ENCODE data around the gene MACROD2. TPM values are rescaled to one million over a fixed set of nuclear protein-coding genes. Genes with fewer than 3 reads are reported as not detected.

The MACROD2 gene
- total RNA-seq, 2 donors from 2014 or later: 0.95 to 4.2 TPM

DNA sequence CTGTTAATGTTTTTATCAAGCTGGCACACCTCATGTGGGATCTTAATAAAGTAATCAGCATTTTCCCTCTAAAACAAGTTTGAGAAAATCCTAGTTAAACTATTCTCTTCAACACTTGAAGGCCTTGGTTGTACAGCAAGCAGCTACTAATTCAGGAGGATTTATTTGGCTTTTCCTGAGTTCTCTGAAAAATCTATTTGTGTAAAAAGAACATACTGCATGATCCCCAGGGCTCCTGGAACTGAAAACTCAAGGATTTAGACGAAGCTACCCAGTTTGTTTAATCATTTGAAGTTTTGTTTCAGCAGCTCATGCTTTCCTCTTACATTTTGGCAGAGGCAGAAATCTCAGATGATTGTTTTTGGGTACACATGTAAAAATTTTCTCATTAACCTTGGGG lies 651.7 kb downstream of the MACROD2 start:
- TF ChIP-seq, protein P1, sequence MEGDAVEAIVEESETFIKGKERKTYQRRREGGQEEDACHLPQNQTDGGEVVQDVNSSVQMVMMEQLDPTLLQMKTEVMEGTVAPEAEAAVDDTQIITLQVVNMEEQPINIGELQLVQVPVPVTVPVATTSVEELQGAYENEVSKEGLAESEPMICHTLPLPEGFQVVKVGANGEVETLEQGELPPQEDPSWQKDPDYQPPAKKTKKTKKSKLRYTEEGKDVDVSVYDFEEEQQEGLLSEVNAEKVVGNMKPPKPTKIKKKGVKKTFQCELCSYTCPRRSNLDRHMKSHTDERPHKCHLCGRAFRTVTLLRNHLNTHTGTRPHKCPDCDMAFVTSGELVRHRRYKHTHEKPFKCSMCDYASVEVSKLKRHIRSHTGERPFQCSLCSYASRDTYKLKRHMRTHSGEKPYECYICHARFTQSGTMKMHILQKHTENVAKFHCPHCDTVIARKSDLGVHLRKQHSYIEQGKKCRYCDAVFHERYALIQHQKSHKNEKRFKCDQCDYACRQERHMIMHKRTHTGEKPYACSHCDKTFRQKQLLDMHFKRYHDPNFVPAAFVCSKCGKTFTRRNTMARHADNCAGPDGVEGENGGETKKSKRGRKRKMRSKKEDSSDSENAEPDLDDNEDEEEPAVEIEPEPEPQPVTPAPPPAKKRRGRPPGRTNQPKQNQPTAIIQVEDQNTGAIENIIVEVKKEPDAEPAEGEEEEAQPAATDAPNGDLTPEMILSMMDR (IDR thresholded peaks at IDR 0.05): no peak
- no peak overlapping the region for H3K27ac ChIP-seq
- H3K9me3 ChIP-seq: no peaks in the 10 kb centered on the region
- no peak for DNase-seq (ENCODE audit: low spot score)
- H3K4me1 ChIP-seq (ENCODE audit: control insufficient read depth in 1 of 2, low read depth in 2 of 2): no peaks in the 10 kb centered on the region
- no peak for ATAC-seq (ENCODE audit: insufficient number of reproducible peaks, low FRiP score, low read depth)
- H3K27me3 ChIP-seq (replicated peaks; ENCODE audit: insufficient read depth): no peaks in the 10 kb centered on the region
- H3K36me3 ChIP-seq: no peaks in the 10 kb centered on the region
- no peak overlapping the region for H3K4me3 ChIP-seq

DNA sequence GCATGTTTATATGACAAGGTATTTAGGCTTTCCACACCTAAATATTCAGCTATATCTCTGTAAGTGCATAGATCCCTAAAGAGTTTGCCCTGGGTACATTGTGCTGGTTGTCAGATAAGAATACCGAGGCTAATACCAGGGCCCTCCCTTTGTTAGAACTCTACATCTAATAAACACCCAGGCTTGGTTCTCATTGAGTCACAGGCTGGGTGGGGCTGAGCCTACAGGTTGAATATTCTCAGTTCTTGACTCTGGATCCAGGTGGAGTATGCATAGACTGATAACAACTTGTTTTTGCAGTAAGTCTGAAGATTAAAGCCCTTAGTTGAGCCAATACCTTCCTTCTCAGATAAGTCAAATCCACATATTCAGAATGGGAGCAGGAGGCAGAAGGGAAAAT lies 654.3 kb downstream of the MACROD2 start:
- DNase-seq (ENCODE audit: low spot score): no peak
- no peaks in the 10 kb centered on the region for H3K9me3 ChIP-seq
- H3K27me3 ChIP-seq (replicated peaks; ENCODE audit: insufficient read depth): no peaks in the 10 kb centered on the region
- TF ChIP-seq, protein P1 (IDR thresholded peaks at IDR 0.05): no peak
- no peaks in the 10 kb centered on the region for H3K36me3 ChIP-seq
- ATAC-seq (ENCODE audit: insufficient number of reproducible peaks, low FRiP score, low read depth): no peak
- H3K4me3 ChIP-seq: no peak overlapping the region
- no peak overlapping the region for H3K27ac ChIP-seq
- H3K4me1 ChIP-seq (ENCODE audit: control insufficient read depth in 1 of 2, low read depth in 2 of 2): no peaks in the 10 kb centered on the region

DNA sequence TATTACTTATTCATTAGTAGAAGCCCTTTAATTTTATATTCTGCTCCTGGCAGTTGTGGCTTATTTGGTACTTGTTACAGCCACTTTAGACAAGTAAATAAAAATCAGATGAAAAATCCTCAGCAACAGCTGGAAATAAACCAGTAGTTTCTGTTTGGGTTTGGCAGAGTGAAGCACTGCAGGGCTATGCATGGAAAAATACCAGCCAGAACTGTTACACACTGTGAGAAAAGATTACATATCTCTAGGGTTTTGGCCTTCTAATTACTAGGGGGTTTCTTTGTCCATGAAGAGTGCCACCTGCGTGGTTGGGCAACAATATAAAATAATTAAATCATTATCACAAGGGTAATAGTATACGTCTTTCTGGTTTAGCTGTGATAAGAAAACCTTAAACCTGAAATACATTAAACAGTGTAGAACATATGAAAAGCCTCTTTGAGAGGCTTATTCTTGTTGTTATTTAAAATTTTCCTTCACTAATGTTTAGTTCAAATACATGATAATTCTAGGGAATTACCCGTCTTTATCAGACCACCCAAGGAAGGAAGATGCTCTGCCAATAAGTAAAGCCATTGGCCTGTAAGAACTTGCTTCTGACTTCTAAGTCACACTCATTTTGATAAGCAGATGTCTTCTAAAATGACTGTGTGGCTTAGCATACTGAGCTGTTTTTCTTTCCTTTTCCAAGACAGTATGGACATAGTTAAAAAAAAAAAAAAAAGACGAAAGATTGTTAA lies 662.1 kb downstream of the MACROD2 start:
- H3K27ac ChIP-seq: no peak overlapping the region
- no peaks in the 10 kb centered on the region for H3K27me3 ChIP-seq (replicated peaks; ENCODE audit: insufficient read depth)
- DNase-seq (ENCODE audit: low spot score) (no peak), ATAC-seq (ENCODE audit: insufficient number of reproducible peaks, low FRiP score, low read depth) (no peak)
- no peaks in the 10 kb centered on the region for H3K36me3 ChIP-seq
- H3K4me3 ChIP-seq: no peak overlapping the region
- no peaks in the 10 kb centered on the region for H3K9me3 ChIP-seq
- H3K4me1 ChIP-seq (ENCODE audit: control insufficient read depth in 1 of 2, low read depth in 2 of 2): no peaks in the 10 kb centered on the region
- TF ChIP-seq, protein P1 (IDR thresholded peaks at IDR 0.05): no peak

DNA sequence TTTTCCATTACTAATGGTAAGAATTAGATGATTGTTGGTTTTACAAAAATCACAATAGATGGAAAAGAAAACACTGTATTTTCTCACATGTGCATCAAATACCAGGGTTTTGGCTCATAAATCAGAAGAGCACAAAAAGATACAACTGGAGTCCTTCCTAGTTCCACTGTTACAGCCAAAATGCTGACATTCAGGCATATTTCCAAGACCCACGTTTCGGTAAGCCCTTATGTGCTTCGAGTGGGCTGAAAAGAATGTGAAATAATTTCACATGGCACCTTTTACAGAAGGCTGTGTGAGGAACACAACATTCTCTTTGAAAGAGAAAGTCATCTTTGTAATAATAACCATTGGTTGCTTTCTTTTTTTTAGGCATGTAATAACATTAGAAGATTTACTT lies 668.8 kb downstream of the MACROD2 start:
- no peak for DNase-seq (ENCODE audit: low spot score)
- H3K27ac ChIP-seq: no peak overlapping the region
- ATAC-seq (ENCODE audit: insufficient number of reproducible peaks, low FRiP score, low read depth): no peak

DNA sequence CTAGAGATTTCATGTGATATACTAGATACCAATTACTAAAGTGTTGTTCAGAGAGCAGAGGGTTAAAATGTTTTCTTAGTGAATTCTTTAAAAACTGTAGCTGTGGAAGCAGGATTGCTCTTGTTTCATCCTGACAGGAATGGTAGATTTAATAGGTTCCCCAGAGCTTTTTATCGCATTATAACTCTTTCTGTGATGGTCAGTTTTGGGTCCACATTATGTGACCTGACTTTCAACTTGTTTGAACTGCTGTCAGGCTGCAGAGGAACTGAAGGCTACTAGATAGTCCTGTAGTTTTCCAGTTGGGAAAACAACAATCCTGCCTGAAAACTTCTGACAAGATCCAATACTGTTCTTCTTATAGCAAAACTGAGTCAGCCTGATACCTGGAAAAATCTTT lies 671.4 kb downstream of the MACROD2 start:
- no peak for DNase-seq (ENCODE audit: low spot score)
- no peak overlapping the region for H3K27ac ChIP-seq
- H3K4me1 ChIP-seq (ENCODE audit: control insufficient read depth in 1 of 2, low read depth in 2 of 2): no peaks in the 10 kb centered on the region
- no peaks in the 10 kb centered on the region for H3K36me3 ChIP-seq
- no peaks in the 10 kb centered on the region for H3K9me3 ChIP-seq
- no peak for ATAC-seq (ENCODE audit: insufficient number of reproducible peaks, low FRiP score, low read depth)
- no peaks in the 10 kb centered on the region for H3K27me3 ChIP-seq (replicated peaks; ENCODE audit: insufficient read depth)
- TF ChIP-seq, protein P1 (IDR thresholded peaks at IDR 0.05): no peak
- no peak overlapping the region for H3K4me3 ChIP-seq

More for the DNA sequence above, 668.8 kb downstream of the MACROD2 start:
- no peak overlapping the region for H3K4me3 ChIP-seq
- H3K4me1 ChIP-seq (ENCODE audit: control insufficient read depth in 1 of 2, low read depth in 2 of 2): no peaks in the 10 kb centered on the region
- H3K9me3 ChIP-seq: no peaks in the 10 kb centered on the region
- H3K36me3 ChIP-seq: no peaks in the 10 kb centered on the region
- TF ChIP-seq, protein P1 (IDR thresholded peaks at IDR 0.05): no peak
- no peaks in the 10 kb centered on the region for H3K27me3 ChIP-seq (replicated peaks; ENCODE audit: insufficient read depth)
